Stimulated activated CD4-positive, alpha-beta T cell treated with anti-CD3 and anti-CD28 coated beads, TNF-alpha, amount 100 ng/mL, for 1 hour (primary cell): Measurements from ENCODE around the gene TFPI.
"Not testable (repeated sequence)": the region's sequence is repeated elsewhere in the genome, so short reads cannot be mapped to it uniquely, and the experiment has no call there.

Experiments used
- DNase-seq, 3 donors: peaks; one replicate each; pipeline ENCODE4 v3.0.0-alpha.2; 2020; ENCODE audit warnings: low read depth in 3 of 3, low spot score in 1 of 3

TFPI gene

GRCh38 chr2:187554704-187555082, 458 bp upstream of the TFPI start:
- DNase-seq = no peak

DNA sequence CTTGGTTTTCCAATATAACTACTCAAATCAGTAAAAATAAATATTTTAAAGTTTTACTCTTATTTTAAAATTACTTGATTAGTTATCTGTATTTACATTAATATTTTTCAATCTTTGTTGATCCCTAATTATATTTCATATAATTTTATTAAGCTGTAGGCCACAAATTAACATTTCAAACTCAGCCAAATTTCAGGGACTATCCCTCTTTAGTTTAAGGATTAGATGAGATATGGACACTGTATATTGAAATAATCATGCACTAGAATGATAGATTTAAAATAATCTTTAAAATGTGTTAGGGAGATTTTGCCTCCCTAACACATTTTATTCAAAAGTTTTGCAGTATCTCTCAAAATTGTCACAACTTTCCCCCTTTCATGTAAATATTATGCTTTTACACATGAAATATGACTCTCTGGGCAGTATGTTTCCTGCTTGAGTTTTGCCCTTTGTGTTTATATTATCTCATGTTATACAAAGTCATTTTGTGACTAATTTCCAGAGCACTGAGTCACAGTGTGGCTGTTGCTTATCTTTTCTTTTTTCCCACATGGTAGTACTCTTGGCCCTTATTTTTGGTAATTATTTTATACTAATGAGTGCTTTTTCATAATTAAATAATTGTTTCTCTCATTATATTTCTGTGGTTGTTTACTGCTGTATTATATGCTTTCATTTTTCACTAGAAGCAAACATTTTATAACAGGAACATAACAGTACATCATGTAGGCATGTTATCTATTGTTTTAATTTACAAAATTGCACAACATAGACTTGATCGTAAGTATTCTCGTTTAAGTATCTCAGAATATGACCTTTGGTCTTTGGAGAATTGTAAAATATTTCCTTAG, 1.2 kb downstream of the TFPI start:
- DNase-seq = no peak

GRCh38 chr2:187552381-187552780, 1.9 kb downstream of the TFPI start:
- DNase-seq = no peak

- DNase-seq = no peak
Measured at GRCh38 chr2:187550857-187551256, 3.4 kb downstream of the TFPI start.

- no peak for DNase-seq
Measured at GRCh38 chr2:187549951-187550555, 4.2 kb downstream of the TFPI start.

GRCh38 chr2:187549193-187549592, 5.0 kb downstream of the TFPI start:
- DNase-seq = no peak

DNA sequence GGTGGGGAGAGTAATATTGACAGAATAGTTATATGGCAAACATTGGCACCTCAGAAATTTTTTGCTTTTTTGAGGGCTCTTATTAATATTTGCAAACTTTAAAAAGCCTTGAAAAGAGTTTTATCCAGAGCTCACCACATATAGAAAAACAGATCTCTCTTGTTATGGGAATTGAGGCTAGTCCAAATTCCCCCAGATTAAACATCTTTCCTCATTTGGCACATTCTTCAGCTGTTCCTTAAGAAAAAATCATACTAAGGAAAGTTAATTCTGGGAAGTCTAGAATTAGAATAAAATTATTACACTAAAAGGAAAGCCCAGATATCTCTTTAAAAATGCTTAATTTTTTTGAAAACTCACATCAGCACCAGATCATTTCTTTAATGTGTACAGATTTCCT, 5.6 kb downstream of the TFPI start:
- no peak for DNase-seq

- DNase-seq = no peak
Measured at GRCh38 chr2:187547353-187547979, 6.8 kb downstream of the TFPI start.

DNA sequence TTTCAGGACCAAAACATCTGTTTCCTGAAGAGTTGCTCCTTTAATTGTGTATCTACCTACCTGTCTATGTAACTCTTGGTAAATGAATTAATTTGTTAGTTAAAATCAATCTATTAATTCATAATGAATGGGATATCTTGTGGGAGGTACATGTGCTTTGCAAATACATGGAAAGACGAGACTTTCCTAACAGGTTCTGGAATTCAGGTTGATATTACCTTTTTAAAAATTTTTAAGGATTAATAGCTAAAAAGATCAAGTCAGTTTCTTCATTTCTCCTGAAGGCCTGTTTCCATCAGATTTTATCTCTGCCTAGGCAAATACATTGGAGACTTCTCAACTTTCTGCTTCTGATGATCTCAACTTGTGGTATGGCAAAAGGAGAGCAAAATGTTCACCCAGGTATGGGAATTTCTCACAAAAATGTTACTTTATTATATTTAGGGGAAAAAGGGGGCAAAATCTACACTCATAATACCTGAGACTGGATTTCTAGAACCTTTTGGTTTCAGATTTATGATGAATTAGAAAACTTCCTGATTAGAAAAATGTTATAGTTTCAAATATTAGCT, 7.4 kb downstream of the TFPI start:
- DNase-seq = no peak

GRCh38 chr2:187545238-187545751, 8.9 kb downstream of the TFPI start:
- no peak for DNase-seq

DNA sequence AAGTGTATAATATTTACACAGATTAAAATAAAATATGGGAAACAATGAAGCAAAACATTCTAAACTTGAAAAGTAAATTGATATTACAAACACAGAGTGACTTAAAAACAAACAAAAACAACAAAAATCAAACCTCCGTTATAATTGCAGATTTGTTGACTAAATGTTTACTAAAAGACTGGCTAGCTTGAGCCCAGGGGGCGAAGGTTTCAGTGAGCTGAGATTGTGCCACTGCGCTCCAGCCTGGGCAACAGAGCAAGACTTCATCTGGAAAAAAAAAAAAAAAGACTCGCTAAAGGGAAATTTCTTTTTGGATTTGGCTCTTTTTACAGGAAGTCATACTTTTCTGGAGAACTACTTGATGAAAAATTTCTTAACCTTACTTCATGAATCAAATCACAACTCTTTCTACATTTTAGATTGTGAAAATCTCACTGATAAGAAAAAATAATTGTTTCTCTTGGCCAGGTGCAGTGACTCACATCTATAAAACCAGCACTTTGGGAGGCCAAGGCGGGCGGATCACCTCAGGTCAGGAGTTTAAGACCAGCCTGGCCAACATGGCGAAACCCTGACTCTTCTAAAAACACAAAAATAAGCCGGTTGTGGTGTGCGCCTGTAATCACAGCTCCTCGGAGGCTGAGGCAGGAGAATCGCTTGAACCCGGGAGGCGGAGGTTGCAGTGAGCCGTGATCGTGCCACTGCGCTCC, 9.7 kb downstream of the TFPI start:
- DNase-seq = no peak

GRCh38 chr2:187543488-187543887, 10.7 kb downstream of the TFPI start:
- no peak for DNase-seq

- DNase-seq = no peak
Measured at GRCh38 chr2:187542123-187542522, 12.1 kb downstream of the TFPI start.

- no peak for DNase-seq
Measured at GRCh38 chr2:187541086-187542085, 12.8 kb downstream of the TFPI start.

DNA sequence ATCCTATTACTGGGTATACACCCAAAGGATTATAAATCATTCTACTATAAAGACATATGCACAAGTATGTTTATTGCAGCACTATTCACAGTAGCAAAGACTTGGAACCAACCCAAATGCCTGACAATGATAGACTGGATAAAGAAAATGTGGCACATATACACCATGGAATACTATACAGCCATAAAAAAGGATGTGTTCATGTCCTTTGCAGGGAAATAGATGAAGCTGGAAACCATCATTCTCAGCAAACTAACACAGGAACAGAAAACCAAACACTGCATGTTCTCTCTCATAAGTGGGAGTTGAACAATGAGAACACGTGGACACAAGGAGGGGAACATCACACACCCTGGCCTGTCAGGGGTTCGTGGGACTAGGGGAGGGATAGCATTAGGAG, 16.0 kb downstream of the TFPI start:
- DNase-seq = not testable (repeated sequence)

GRCh38 chr2:187535381-187535780, 18.9 kb downstream of the TFPI start:
- not testable (repeated sequence) for DNase-seq

DNA sequence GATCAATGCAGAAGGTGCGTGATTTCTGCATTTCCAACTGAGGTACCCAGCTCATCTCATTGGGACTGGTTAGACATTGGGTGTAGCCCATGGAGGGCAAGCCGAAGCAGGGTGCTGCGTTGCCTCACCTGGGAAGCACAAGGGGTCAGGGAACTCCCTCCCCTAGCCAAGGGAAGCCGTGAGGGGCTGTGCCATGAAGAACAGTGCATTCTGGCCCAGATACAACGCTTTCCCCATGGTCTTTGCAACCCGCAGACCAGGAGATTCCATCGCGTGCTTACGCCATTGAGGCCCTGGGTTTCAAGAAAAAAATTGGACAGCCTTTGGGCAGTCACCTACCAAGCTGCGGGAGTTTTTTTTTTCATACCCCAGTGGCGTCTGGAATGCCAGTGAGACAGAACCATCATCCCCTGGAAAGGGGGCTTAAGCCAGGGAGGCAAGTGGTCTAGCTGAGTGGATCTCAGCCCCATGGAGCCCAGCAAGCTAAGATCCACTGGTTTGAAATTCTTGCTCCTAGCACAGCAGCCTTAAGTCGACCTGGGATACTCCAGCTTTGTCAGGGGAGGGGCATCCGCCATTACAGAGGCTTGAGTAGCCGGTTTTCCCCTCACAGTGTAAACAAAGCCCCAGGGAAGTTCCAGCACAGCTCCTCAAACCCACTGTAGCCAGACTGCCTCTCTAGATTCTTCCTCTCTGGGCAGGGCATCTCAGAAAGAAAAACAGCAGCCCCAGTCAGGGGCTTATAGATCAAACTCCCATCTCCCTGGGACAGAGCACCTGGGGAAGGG, 21.7 kb downstream of the TFPI start:
- no peak for DNase-seq

GRCh38 chr2:187529977-187530721, 24.1 kb downstream of the TFPI start:
- no peak for DNase-seq
